Measurements from ENCODE around the gene SMIM30. TPM values are rescaled to one million over a fixed set of nuclear protein-coding genes. Genes with fewer than 3 reads are reported as not detected.

The SMIM30 gene
- total RNA-seq, 4 donors from 2014 or later: 34.1 to 68.7 (median 49.8) TPM

DNA sequence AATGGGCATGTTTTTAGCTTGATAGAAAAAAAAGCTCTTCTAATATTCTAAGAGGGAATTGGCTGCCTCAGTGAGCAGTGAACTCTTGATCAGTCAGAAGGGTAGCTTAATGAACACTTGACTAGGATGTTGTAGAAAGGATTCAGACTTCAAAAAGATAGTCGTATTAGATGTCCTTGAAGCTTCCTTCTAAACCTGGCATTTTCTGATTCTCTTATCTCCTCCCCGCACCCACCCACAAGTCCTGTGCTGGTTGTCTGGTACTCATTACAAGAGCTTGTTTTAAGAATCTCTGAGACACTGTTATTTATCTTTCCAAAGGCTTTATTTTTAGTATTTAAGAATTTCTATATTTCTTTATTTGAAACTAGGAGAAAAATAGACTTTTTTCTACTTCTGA lies 7.4 kb upstream of the SMIM30 start:
- TF ChIP-seq, protein P1, sequence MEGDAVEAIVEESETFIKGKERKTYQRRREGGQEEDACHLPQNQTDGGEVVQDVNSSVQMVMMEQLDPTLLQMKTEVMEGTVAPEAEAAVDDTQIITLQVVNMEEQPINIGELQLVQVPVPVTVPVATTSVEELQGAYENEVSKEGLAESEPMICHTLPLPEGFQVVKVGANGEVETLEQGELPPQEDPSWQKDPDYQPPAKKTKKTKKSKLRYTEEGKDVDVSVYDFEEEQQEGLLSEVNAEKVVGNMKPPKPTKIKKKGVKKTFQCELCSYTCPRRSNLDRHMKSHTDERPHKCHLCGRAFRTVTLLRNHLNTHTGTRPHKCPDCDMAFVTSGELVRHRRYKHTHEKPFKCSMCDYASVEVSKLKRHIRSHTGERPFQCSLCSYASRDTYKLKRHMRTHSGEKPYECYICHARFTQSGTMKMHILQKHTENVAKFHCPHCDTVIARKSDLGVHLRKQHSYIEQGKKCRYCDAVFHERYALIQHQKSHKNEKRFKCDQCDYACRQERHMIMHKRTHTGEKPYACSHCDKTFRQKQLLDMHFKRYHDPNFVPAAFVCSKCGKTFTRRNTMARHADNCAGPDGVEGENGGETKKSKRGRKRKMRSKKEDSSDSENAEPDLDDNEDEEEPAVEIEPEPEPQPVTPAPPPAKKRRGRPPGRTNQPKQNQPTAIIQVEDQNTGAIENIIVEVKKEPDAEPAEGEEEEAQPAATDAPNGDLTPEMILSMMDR (IDR thresholded peaks at IDR 0.05; ENCODE audit: low read depth): no peak

DNA sequence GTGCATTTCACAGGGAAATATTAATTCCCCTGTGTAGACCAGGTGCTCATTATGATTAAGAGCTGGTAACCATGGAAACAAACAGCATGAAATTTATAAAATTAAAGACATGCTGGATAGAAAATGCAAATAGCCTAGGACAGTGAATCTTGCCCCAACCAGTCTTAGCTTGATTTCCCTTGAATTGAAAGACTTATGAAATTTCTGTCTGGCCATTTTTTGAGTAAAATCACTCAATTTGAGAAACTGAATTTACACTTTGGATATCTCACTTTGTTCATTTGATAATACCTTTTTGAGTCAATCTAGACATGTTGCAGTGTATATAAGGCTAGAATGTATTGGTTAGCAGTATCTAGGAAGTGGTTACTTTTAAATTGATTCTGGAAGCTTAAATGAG lies 4.4 kb upstream of the SMIM30 start:
- TF ChIP-seq, protein P1 (IDR thresholded peaks at IDR 0.05; ENCODE audit: low read depth): no peak

DNA sequence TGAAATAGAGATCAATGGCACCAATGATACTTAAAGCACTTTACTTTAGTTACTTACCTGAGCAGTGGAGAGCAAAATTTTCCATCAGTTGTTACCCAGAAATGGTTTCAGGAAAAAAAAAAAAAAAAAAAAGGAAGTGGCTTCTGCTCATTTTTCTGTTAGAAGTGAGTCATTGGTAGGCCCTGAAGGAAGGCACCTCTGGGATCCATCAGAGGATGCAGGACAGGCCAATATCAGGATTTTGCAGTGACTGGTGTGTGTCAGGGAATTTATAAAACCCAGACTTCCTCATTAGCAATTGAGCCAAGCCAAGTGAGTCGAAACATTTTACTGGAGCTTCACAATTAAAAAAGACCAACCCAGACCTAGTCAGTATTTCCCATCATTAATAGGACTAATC lies 2.3 kb upstream of the SMIM30 start:
- TF ChIP-seq, protein P1 (IDR thresholded peaks at IDR 0.05; ENCODE audit: low read depth): no peak

GRCh38 chr7:113119429-113119828 lies 1.1 kb upstream of the SMIM30 start:
- TF ChIP-seq, protein P1 (IDR thresholded peaks at IDR 0.05; ENCODE audit: low read depth): no peak

GRCh38 chr7:113113912-113114311 lies 4.4 kb downstream of the SMIM30 start:
- TF ChIP-seq, protein P1 (IDR thresholded peaks at IDR 0.05; ENCODE audit: low read depth): no peak

DNA sequence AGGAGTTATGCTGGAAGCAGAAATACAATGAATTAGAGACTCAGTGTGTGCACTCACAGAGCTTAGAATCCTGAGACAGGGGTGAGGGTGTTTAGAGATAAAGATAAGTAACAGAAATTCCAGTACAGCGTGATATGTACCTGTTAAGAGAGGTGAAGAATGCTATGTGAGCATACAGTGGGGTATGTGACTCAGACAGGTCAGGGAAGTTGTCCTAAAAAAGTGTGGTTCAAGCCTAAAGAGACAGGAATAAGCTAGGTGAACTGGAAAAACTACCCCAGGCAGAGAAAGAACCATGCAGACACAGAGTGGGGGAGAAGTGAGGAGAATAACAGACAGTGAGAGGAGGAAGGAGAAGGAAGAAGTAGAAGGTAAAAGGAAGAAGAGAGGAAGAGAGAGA lies 8.6 kb downstream of the SMIM30 start:
- TF ChIP-seq, protein P1 (IDR thresholded peaks at IDR 0.05; ENCODE audit: low read depth): no peak

DNA sequence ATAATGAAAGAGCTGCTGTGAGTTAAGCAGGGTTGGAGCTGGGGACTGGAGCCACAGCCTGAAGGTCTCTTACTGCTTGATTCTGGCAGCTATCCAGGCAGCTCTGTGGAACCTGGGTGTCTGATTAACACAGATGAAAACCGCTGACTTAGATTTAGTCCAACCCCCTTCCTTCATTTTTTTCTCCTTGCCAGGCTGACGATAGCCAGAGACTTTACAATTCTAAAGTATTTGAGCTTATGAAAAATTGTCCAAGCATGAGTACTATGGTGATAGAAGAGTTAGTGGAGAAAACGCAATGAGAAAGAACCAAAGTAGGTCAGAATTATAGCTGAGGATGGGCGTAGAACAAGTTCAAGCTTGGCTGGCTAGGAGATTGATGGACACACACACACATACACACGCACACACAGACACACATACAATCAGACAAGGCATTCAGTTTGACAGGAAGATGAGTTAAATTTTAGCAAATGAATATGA lies 18.2 kb downstream of the SMIM30 start:
- TF ChIP-seq, protein P1 (IDR thresholded peaks at IDR 0.05; ENCODE audit: low read depth): no peak

Measured in subcutaneous adipose tissue (tissue), 4 donors.